Fibroblast of villous mesenchyme (primary cell): ENCODE results near the gene TTF2. TPM values are rescaled to one million over a fixed set of nuclear protein-coding genes. Genes with fewer than 3 reads are reported as not detected.

Experiments used
- DNase-seq: peaks from one replicate; pipeline ENCODE4 v3.0.0-alpha.2; 2010; ENCODE audit warnings: low read depth
- H3K4me3 ChIP-seq: 2 replicates; pipeline ENCODE4 v1.5.1; 2011; ENCODE audit warnings: low read depth, mild to moderate bottlenecking, low read length
- CTCF ChIP-seq: IDR thresholded peaks from 2 replicates; pipeline ENCODE4 v1.5.1; 2012; ENCODE audit warnings: low read depth, mild to moderate bottlenecking, low read length; ENCODE audit not compliant: insufficient read depth
- total RNA-seq: library from RNA; depleted of rRNA; stranded (reverse); fragments of >200 nt; gene quantifications from 2 replicates; pipeline ENCODE4 v1.2.3, GENCODE V29; 2012

Gene TTF2
- total RNA-seq, 1 donor = 21.2 TPM

GRCh38 chr1:117130526-117130925 is 70.4 kb downstream of the TTF2 start:
- no peak for DNase-seq
- no peak overlapping the region for H3K4me3 ChIP-seq
- TF ChIP-seq CTCF = no peak

- H3K4me3 ChIP-seq = no peak overlapping the region
- no peak for TF ChIP-seq CTCF
- no peak for DNase-seq
These were observed 75.2 kb downstream of the TTF2 start for GRCh38 chr1:117135329-117135728.

GRCh38 chr1:117136749-117137148 is 76.6 kb downstream of the TTF2 start:
- no peak overlapping the region for H3K4me3 ChIP-seq
- TF ChIP-seq CTCF = no peak
- DNase-seq = no peak

GRCh38 chr1:117137281-117137855 is 77.2 kb downstream of the TTF2 start:
- no peak for TF ChIP-seq CTCF
- no peak for DNase-seq
- no peak overlapping the region for H3K4me3 ChIP-seq

- no peak for TF ChIP-seq CTCF
- DNase-seq = no peak
- no peak overlapping the region for H3K4me3 ChIP-seq
These were observed 78.0 kb downstream of the TTF2 start for GRCh38 chr1:117138106-117138505.

- no peak for DNase-seq
- H3K4me3 ChIP-seq = no peak overlapping the region
- TF ChIP-seq CTCF = no peak
These were observed 78.4 kb downstream of the TTF2 start for GRCh38 chr1:117138561-117138960.

- peak; percentile 92 for DNase-seq
These were observed 82.1 kb downstream of the TTF2 start for GRCh38 chr1:117142200-117142599.

More at GRCh38 chr1:117142200-117142599, 82.1 kb downstream of the TTF2 start:
- no peak for TF ChIP-seq CTCF
- H3K4me3 ChIP-seq = no peak overlapping the region
